H9 (cell line): ENCODE measurements around the gene PNLIP. TPM values are rescaled to one million over a fixed set of nuclear protein-coding genes. Genes with fewer than 3 reads are reported as not detected.

ENCODE experiments used
- DNase-seq: peaks from one replicate; pipeline ENCODE4 v3.0.0-alpha.2; 2017
- H2AFZ ChIP-seq: one replicate; pipeline ENCODE4 v1.6.1; 2013; ENCODE audit warnings: mild to moderate bottlenecking, low read length, control low read depth, moderate library complexity
- H2AK5ac ChIP-seq: 2 replicates; pipeline ENCODE4 v1.6.1; 2013; ENCODE audit warnings: low read length, control low read depth, mixed read lengths; ENCODE audit not compliant: insufficient read length
- H2BK120ac ChIP-seq: one replicate; pipeline ENCODE4 v1.6.1; 2013; ENCODE audit warnings: low read depth, mild to moderate bottlenecking, low read length, control low read depth, inconsistent platforms; ENCODE audit not compliant: poor library complexity, severe bottlenecking
- H2BK12ac ChIP-seq: 2 replicates; pipeline ENCODE4 v1.6.1; 2013; ENCODE audit warnings: low read length, control low read depth, mixed read lengths, low read depth; ENCODE audit not compliant: insufficient read length
- H2BK15ac ChIP-seq: 2 replicates; pipeline ENCODE4 v1.6.1; 2013; ENCODE audit warnings: low read depth, low read length, control low read depth
- H2BK20ac ChIP-seq: one replicate; pipeline ENCODE4 v1.6.1; 2013; ENCODE audit warnings: low read depth, mild to moderate bottlenecking, low read length, control low read depth, inconsistent platforms; ENCODE audit not compliant: poor library complexity, severe bottlenecking
- H2BK5ac ChIP-seq: 2 replicates; pipeline ENCODE4 v1.6.1; 2013; ENCODE audit warnings: low read length, control low read depth, mixed read lengths; ENCODE audit not compliant: insufficient read length
- H3K14ac ChIP-seq: 2 replicates; pipeline ENCODE4 v1.6.1; 2013; ENCODE audit warnings: low read length, control low read depth; ENCODE audit not compliant: insufficient read depth
- H3K18ac ChIP-seq: 2 replicates; pipeline ENCODE4 v1.6.1; 2013; ENCODE audit warnings: low read depth, mild to moderate bottlenecking, mixed read lengths, low read length, control low read depth; ENCODE audit not compliant: insufficient read length
- H3K23ac ChIP-seq: 2 replicates; pipeline ENCODE4 v1.6.1; 2013; ENCODE audit warnings: low read length, control low read depth, mixed read lengths, low read depth; ENCODE audit not compliant: insufficient read length
- H3K23me2 ChIP-seq: 2 replicates; pipeline ENCODE4 v1.6.1; 2013; ENCODE audit warnings: low read depth, mild to moderate bottlenecking, mixed read lengths, low read length, control low read depth; ENCODE audit not compliant: insufficient read length, poor library complexity, severe bottlenecking
- H3K27ac ChIP-seq: 2 replicates; pipeline ENCODE4 v1.5.1; 2013; ENCODE audit warnings: low read length, control low read depth, mixed read lengths, low read depth; ENCODE audit not compliant: insufficient read length
- H3K27me3 ChIP-seq: 2 replicates; pipeline ENCODE4 v1.6.1; 2013; ENCODE audit warnings: low read length, control low read depth, inconsistent platforms; ENCODE audit not compliant: insufficient read depth
- H3K4ac ChIP-seq: 2 replicates; pipeline ENCODE4 v1.6.1; 2013; ENCODE audit warnings: low read depth, mild to moderate bottlenecking, control low read depth, inconsistent platforms, low read length, moderate library complexity
- H3K4me1 ChIP-seq: 2 replicates; pipeline ENCODE4 v1.6.1; 2013; ENCODE audit warnings: low read length, control low read depth, inconsistent platforms; ENCODE audit not compliant: insufficient read depth
- H3K4me2 ChIP-seq: 2 replicates; pipeline ENCODE4 v1.6.1; 2013; ENCODE audit warnings: low read length, control low read depth, mixed read lengths; ENCODE audit not compliant: insufficient read length, insufficient read depth
- H3K56ac ChIP-seq: 2 replicates; pipeline ENCODE4 v1.6.1; 2013; ENCODE audit warnings: low read depth, mild to moderate bottlenecking, mixed read lengths, low read length, control low read depth; ENCODE audit not compliant: insufficient read length
- H3K79me1 ChIP-seq: 2 replicates; pipeline ENCODE4 v1.6.1; 2013; ENCODE audit warnings: low read depth, mild to moderate bottlenecking, moderate library complexity, low read length, control low read depth, inconsistent platforms; ENCODE audit not compliant: insufficient read depth, poor library complexity, severe bottlenecking
- H3K79me2 ChIP-seq: 2 replicates; pipeline ENCODE4 v1.6.1; 2013; ENCODE audit warnings: low read length, control low read depth, inconsistent platforms; ENCODE audit not compliant: insufficient read depth
- H3K9ac ChIP-seq: 2 replicates; pipeline ENCODE4 v1.6.1; 2013; ENCODE audit warnings: low read length, control low read depth, mixed read lengths; ENCODE audit not compliant: insufficient read length; ENCODE audit errors: extremely low read depth
- H3K9me3 ChIP-seq: one replicate; pipeline ENCODE4 v1.6.1; 2013; ENCODE audit warnings: low read depth, low read length, inconsistent platforms; ENCODE audit not compliant: control insufficient read depth
- H3T11ph ChIP-seq: one replicate; pipeline ENCODE4 v1.6.1; 2013; ENCODE audit warnings: mild to moderate bottlenecking, low read length, control low read depth, inconsistent platforms
- H4K20me1 ChIP-seq: one replicate; pipeline ENCODE4 v1.6.1; 2013; ENCODE audit not compliant: control insufficient read depth, insufficient read length, insufficient read depth
- H4K5ac ChIP-seq: 2 replicates; pipeline ENCODE4 v1.6.1; 2013; ENCODE audit warnings: low read depth, mild to moderate bottlenecking, mixed read lengths, low read length, control low read depth; ENCODE audit not compliant: insufficient read length
- H4K8ac ChIP-seq: replicated peaks from 2 replicates; pipeline ENCODE4 v1.6.1; 2013; ENCODE audit warnings: low read length, control low read depth, mixed read lengths, low read depth; ENCODE audit not compliant: insufficient read length
- H4K91ac ChIP-seq: 2 replicates; pipeline ENCODE4 v1.6.1; 2013; ENCODE audit warnings: low read depth, mild to moderate bottlenecking, moderate library complexity, mixed read lengths, low read length, control low read depth; ENCODE audit not compliant: insufficient read length
- H3K27ac Mint-ChIP-seq, 3 experiments: 2 replicates in 2 of 3; 3 replicates in 1 of 3; pipeline ENCODE4 v1.8.0; 2020 to 2021; ENCODE audit warnings: mixed read lengths in 3 of 3, mild to moderate bottlenecking in 1 of 3, moderate library complexity in 1 of 3
- H3K27me3 Mint-ChIP-seq: 2 replicates; pipeline ENCODE4 v1.8.0; 2021; ENCODE audit warnings: low read depth, mild to moderate bottlenecking, moderate library complexity, mixed read lengths
- H3K36me3 Mint-ChIP-seq, 3 experiments: 2 replicates in 2 of 3; 3 replicates in 1 of 3; pipeline ENCODE4 v1.8.0; 2020 to 2021; ENCODE audit warnings: low read depth in 3 of 3, mixed read lengths in 3 of 3; ENCODE audit not compliant: insufficient read depth in 1 of 3
- H3K4me1 Mint-ChIP-seq, 2 experiments: 2 replicates each; pipeline ENCODE4 v1.8.0; 2020; ENCODE audit warnings: mixed read lengths in 2 of 2
- H3K4me3 Mint-ChIP-seq, 2 experiments: 2 replicates in 1 of 2; 3 replicates in 1 of 2; pipeline ENCODE4 v1.8.0; 2020 to 2021; ENCODE audit warnings: mild to moderate bottlenecking in 2 of 2, mixed read lengths in 2 of 2, moderate library complexity in 1 of 2
- H3K9me3 Mint-ChIP-seq, 2 experiments: 2 replicates in 1 of 2; 3 replicates in 1 of 2; pipeline ENCODE4 v1.8.0; 2020; ENCODE audit warnings: mild to moderate bottlenecking in 2 of 2, mixed read lengths in 2 of 2, moderate library complexity in 1 of 2
- total RNA-seq: library from RNA; stranded (reverse); gene quantifications from 2 replicates; pipeline ENCODE4 v1.2.1, GENCODE V29; 2021
- TF ChIP-seq, protein P1 (sequence below): fragments of 200-600 bp; sonication (generic); conservative IDR thresholded peaks from 3 replicates; pipeline ENCODE4 v1.8.0; 2021; ENCODE audit warnings: antibody characterized with exemption, mild to moderate bottlenecking

Gene PNLIP
- total RNA-seq, 1 experiment from 2014 or later: not detected

DNA sequence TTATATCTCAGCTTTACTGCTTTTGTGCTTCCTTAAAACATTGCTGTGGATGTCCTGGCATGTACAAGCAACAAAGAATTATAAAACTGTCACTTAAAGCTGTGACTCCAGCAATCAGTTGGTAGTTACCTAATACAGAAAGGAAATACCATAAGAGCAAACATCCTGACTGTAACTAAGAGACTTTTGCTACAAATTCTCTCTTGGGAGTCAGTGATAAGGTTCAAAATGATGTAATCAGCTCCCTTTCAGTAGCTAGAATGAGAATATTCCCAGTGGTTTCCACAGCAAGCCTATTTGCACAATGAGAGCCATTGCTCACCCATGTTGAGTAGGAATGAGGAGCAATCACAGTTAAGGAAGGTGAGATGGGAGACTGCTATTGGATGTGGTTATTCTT is 52.6 kb downstream of the PNLIP start:
- Histone ChIP-seq H3K56ac (no peak overlapping the region), H3K27ac (no peak overlapping the region), H4K20me1 (no peaks in the 10 kb centered on the region), H2AK5ac (no peak overlapping the region), H2BK15ac (no peak overlapping the region), H3K9ac (no peak overlapping the region), H3K4ac (no peak overlapping the region), H2BK20ac (no peak overlapping the region), H3K9me3 (no peaks in the 10 kb centered on the region), H2BK120ac (no peak overlapping the region), H3K27me3 (no peaks in the 10 kb centered on the region; the same call in 1 of the 2 replicates), H4K8ac (no peak overlapping the region), H3K79me1 (no peaks in the 10 kb centered on the region), H3T11ph (no peak overlapping the region), H3K4me2 (no peak overlapping the region), H2BK12ac (no peak overlapping the region), H3K23me2 (no peaks in the 10 kb centered on the region), H4K91ac (no peak overlapping the region), H3K18ac (no peak overlapping the region), H2AFZ (no peak overlapping the region), H4K5ac (no peak overlapping the region), H3K79me2 (no peaks in the 10 kb centered on the region), H3K14ac (no peak overlapping the region), H2BK5ac (no peak overlapping the region), H3K23ac (no peak overlapping the region), H3K4me1 (no peaks in the 10 kb centered on the region)
- Mint-ChIP-seq H3K9me3 (no peaks in the 10 kb centered on the region), H3K36me3 (no peaks in the 10 kb centered on the region), H3K4me1 (peaks cover 11 to 14% of the 10 kb centered on the region in 2 experiments), H3K27ac (no peak overlapping the region), H3K4me3 (no peak overlapping the region), H3K27me3 (peaks cover 4% of the 10 kb centered on the region)
- DNase-seq: no peak
- TF ChIP-seq, protein P1, sequence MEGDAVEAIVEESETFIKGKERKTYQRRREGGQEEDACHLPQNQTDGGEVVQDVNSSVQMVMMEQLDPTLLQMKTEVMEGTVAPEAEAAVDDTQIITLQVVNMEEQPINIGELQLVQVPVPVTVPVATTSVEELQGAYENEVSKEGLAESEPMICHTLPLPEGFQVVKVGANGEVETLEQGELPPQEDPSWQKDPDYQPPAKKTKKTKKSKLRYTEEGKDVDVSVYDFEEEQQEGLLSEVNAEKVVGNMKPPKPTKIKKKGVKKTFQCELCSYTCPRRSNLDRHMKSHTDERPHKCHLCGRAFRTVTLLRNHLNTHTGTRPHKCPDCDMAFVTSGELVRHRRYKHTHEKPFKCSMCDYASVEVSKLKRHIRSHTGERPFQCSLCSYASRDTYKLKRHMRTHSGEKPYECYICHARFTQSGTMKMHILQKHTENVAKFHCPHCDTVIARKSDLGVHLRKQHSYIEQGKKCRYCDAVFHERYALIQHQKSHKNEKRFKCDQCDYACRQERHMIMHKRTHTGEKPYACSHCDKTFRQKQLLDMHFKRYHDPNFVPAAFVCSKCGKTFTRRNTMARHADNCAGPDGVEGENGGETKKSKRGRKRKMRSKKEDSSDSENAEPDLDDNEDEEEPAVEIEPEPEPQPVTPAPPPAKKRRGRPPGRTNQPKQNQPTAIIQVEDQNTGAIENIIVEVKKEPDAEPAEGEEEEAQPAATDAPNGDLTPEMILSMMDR: no peak
